ENCODE results near the gene TCAF1.
"Not testable (repeated sequence)": the region's sequence is repeated elsewhere in the genome, so short reads cannot be mapped to it uniquely, and the experiment has no call there.

Gene TCAF1

GRCh38 chr7:143857994-143858393 lies 44.0 kb downstream of the TCAF1 start:
- not testable (repeated sequence) for DNase-seq (ENCODE audit: low read depth in 2 of 2)

DNA sequence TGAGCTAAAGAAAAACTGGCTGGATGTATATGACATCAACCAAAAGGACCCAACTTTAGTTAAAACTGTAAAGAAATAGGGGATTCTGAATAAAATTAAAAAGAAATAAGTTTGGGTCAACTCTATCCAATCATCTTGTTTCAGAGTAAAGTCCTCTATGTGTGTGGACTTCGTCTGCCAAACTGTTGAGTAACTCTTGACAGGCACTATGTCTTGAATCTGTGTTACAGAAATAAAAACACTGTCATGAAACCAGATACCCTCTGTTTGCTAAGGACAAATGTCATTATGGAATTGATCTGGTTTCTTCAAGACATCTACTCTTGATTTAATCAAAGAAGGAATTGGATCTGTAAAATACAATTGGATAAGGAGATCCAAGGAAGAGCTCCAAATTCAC lies 46.5 kb downstream of the TCAF1 start:
- DNase-seq (ENCODE audit: low read depth in 2 of 2) = not testable (repeated sequence)

- DNase-seq (ENCODE audit: low read depth in 2 of 2) = no peak
These were observed 51.3 kb downstream of the TCAF1 start for GRCh38 chr7:143850682-143851081.

- no peak for DNase-seq (ENCODE audit: low read depth in 2 of 2)
These were observed 52.0 kb downstream of the TCAF1 start for GRCh38 chr7:143849785-143850479.

- no peak for DNase-seq (ENCODE audit: low read depth in 2 of 2)
These were observed 53.8 kb downstream of the TCAF1 start for GRCh38 chr7:143848192-143848591.

- no peak for DNase-seq (ENCODE audit: low read depth in 2 of 2)
These were observed 55.3 kb downstream of the TCAF1 start for GRCh38 chr7:143846692-143847091.

DNA sequence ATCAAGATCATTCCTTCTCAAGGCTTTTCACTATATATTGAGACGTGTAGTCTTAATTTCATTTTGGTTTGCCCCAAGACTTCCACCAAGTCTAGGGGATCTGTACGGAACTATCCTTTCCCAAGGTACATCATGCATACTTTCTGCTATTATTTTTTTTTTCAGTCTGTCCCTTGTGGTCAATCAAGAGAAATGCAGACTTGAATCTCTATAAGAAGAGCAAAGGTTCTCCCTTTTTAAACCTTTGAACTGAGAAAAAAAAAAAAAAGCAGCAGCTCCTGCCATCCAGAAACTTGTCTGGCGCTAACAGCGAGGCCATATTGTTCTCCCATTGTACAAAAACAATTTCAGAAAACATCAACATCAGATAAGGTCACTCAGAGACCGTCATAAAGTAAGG lies 60.3 kb downstream of the TCAF1 start:
- not testable (repeated sequence) for DNase-seq (ENCODE audit: low read depth in 2 of 2)

- DNase-seq (ENCODE audit: low read depth in 2 of 2) = not testable (repeated sequence)
These were observed 61.9 kb downstream of the TCAF1 start for GRCh38 chr7:143840062-143840461.

GRCh38 chr7:143837223-143837622 lies 64.8 kb downstream of the TCAF1 start:
- DNase-seq (ENCODE audit: low read depth in 2 of 2) = peak; percentile 89 to 92

DNA sequence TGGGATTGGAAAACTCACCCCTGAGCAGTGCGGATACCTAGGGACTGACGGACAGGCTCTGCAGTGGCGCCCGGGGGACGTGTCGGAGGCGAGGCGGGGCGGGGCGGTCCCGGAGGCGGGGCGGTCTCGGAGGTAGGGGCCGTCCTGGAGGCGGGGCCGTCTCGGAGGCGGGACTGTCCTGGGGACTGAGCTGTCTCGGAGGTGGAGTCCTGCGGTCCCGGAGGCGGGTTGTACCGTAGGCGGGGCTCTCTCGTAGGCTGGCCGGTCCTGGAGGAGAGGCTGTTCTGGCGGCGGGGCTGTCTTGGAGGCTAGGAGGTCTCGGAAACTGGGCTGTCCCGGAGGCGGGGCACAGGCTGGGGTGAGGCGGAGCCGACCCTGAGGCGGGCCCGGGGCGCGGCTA lies 65.4 kb downstream of the TCAF1 start:
- DNase-seq (ENCODE audit: low read depth in 2 of 2) = peak; percentile 86 to 90

DNA sequence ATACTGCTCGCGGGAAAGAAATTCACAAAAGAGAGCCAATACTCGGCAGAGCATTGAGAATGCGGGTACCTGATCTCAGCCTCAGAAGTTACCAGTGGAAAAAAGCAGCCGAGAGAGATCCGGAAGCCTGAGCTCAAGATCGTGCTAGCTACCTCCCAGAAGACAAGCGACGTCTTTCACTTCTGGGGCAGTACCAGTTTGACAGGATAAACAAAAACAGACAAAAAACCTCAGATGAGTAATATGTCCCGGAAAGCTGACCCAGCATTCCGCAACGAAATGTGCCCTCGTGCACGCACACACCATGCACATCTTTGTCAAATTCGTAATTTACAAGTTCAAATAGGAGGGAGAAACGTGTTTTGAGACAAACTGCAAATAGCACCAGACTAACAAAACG lies 65.9 kb downstream of the TCAF1 start:
- DNase-seq (ENCODE audit: low read depth in 2 of 2) = not testable (repeated sequence)

GRCh38 chr7:143826578-143826977 lies 75.4 kb downstream of the TCAF1 start:
- not testable (repeated sequence) for DNase-seq (ENCODE audit: low read depth in 2 of 2)

DNA sequence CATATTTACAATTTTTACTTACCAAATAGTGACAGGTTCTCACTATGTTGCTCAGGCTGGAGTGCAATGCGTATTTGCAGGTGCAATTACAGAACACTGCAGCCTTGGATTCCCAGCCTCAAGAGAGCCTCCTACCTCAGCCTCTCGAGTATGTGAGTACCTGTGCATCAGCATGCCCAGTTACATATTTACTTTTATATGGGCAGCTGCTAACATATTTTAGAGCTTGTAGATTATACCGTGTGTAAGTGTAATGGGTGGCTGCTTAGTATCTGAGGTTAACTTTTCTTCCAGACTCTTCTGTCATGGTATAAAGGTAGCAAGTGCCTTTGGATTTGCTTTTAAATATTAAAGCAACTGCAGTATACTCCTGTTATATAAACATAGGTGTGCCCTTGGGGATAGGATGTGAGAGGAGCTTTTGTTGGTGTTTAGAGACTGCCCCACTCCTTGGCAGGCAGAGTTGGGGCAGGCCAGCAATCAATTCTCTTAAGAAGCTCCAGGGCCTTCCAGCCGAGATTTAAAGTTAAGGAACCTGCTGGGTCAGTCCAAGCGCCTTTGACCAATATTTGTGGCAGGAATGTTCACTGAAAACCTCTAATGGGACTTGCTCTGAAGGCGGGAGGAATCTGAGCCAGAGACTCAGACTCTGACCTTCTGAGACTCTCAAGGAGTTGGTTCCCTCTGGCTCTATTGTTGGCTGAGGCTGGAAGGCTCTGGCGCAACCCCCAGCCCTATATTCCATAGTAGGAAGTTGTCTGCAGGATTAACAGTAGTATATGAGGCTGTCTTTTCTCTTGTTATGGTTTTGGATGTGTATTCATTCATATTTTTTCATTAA lies 77.5 kb downstream of the TCAF1 start:
- not testable (repeated sequence) for DNase-seq (ENCODE audit: low read depth in 2 of 2)

GRCh38 chr7:143823634-143824294 lies 78.2 kb downstream of the TCAF1 start:
- DNase-seq (ENCODE audit: low read depth in 2 of 2) = not testable (repeated sequence)

- DNase-seq (ENCODE audit: low read depth in 2 of 2) = not testable (repeated sequence)
These were observed 80.3 kb downstream of the TCAF1 start for GRCh38 chr7:143821392-143822277.

GRCh38 chr7:143817873-143818272 lies 84.1 kb downstream of the TCAF1 start:
- DNase-seq (ENCODE audit: low read depth in 2 of 2) = not testable (repeated sequence)

GRCh38 chr7:143816471-143817133 lies 85.4 kb downstream of the TCAF1 start:
- DNase-seq (ENCODE audit: low read depth in 2 of 2) = not testable (repeated sequence)

DNA sequence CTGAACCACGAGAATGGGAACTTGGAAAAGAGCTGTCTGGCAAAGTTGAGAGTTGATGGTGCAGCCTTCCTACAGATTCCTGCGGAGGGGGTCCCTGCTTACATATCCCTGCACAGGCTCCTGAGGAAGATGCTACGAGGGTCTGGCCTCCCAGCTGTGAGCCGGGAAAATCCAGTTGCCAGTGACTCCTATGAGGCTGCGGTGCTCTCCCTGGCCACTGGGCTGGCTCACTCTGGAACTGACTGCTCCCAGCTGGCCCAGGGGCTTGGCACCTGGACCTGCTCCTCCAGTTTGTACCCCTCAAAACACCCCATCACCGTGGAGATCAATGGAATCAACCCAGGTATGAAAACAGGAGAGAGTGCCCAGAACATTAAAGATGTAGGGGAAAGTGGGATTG lies 91.3 kb downstream of the TCAF1 start:
- not testable (repeated sequence) for DNase-seq (ENCODE audit: low read depth in 2 of 2)

DNA sequence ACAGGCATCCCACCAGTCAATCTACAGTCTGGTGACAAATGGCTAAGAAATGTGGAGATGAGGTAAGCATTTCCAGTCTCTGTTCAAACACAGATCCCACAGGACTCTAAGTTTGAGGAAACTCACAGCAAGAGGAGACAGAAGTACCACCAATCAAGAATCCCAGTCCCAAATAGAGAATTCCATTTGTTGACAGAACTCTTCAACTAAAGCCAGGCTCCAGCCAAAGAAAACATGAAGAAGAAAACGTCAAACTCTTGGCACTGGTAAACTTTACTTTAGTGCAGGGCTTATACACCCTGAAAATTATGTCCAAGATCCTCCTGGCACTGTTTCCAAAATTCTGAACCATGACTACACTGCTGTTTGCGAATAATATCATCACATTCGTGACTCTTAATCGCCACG lies 95.3 kb downstream of the TCAF1 start:
- not testable (repeated sequence) for DNase-seq (ENCODE audit: low read depth in 2 of 2)
